ENCODE measurements around the gene TUBD1. TPM values are rescaled to one million over a fixed set of nuclear protein-coding genes. Genes with fewer than 3 reads are reported as not detected.

Gene TUBD1
- total and polyA plus RNA-seq, 2 of the 13 experiments (the other 11 are each of a cell fraction or from before 2014, with no cell fraction given) = 18.2 to 25.9 TPM

- TF ChIP-seq ZNF281 (CRISPR knock-in tag; IDR thresholded peaks at IDR 0.05; ENCODE audit: borderline replicate concordance) (no peak), YY1 (IDR thresholded peaks at IDR 0.05; ENCODE audit: insufficient read depth, insufficient replicate concordance, low read depth, low read length) (no peak), FOXA3 (CRISPR knock-in tag; IDR thresholded peaks at IDR 0.05) (no peak), ZFP37 (CRISPR knock-in tag; IDR thresholded peaks at IDR 0.05; ENCODE audit: borderline replicate concordance) (no peak), STAT6 (CRISPR knock-in tag; IDR thresholded peaks at IDR 0.05; ENCODE audit: borderline replicate concordance) (no peak), RFX1 (IDR thresholded peaks at IDR 0.05) (no peak), SNRNP70 (IDR thresholded peaks at IDR 0.05; ENCODE audit: low read depth, low read length) (no peak), TBX3 (IDR thresholded peaks at IDR 0.05; ENCODE audit: borderline replicate concordance) (no peak), ZNF484 (CRISPR knock-in tag; IDR thresholded peaks at IDR 0.05; ENCODE audit: borderline replicate concordance, low read depth) (no peak), ZNF891 (CRISPR knock-in tag; IDR thresholded peaks at IDR 0.05) (no peak), ZNF883 (CRISPR knock-in tag; IDR thresholded peaks at IDR 0.05; ENCODE audit: not compliant biosample characterization) (no peak), ATM (IDR thresholded peaks at IDR 0.05; ENCODE audit: borderline replicate concordance) (no peak), BCL6 (CRISPR knock-in tag; IDR thresholded peaks at IDR 0.05) (no peak), AGO2 (optimal IDR thresholded peaks at IDR 0.05; ENCODE audit: low read depth, low read length) (no peak), PRDM10 (CRISPR knock-in tag; IDR thresholded peaks at IDR 0.05; ENCODE audit: low read depth) (no peak), ZSCAN31 (CRISPR knock-in tag; IDR thresholded peaks at IDR 0.05; ENCODE audit: low read depth) (0 out of 2 replicates have a peak, but pooled peaks have one; percentile 20)
- TF ChIP-seq, protein P1, sequence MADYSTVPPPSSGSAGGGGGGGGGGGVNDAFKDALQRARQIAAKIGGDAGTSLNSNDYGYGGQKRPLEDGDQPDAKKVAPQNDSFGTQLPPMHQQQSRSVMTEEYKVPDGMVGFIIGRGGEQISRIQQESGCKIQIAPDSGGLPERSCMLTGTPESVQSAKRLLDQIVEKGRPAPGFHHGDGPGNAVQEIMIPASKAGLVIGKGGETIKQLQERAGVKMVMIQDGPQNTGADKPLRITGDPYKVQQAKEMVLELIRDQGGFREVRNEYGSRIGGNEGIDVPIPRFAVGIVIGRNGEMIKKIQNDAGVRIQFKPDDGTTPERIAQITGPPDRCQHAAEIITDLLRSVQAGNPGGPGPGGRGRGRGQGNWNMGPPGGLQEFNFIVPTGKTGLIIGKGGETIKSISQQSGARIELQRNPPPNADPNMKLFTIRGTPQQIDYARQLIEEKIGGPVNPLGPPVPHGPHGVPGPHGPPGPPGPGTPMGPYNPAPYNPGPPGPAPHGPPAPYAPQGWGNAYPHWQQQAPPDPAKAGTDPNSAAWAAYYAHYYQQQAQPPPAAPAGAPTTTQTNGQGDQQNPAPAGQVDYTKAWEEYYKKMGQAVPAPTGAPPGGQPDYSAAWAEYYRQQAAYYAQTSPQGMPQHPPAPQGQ (CRISPR knock-in tag; IDR thresholded peaks at IDR 0.05; ENCODE audit: borderline replicate concordance) = no peak
Measured at GRCh38 chr17:59856859-59857794, 35.6 kb downstream of the TUBD1 start (continued).
